Panc1 (cell line): ENCODE data around the gene SEPTIN11. TPM values are rescaled to one million over a fixed set of nuclear protein-coding genes. Genes with fewer than 3 reads are reported as not detected.

Experiments used
- ATAC-seq: fragments of 200-7000 bp; cut with Tn5 transposase; 2 replicates; pipeline ENCODE4 v1.9.1; 2020; ENCODE audit warnings: mild to moderate bottlenecking, moderate library complexity
- BruUV-seq: library from RNA; stranded (reverse); fragments of 400-500 nt; replicated peaks from 2 replicates; lab custom pipeline; 2021; lab: Mats Ljungman, UMichigan
- CTCF ChIA-PET: fragments of 300-600 bp; sonication (Branson Sonifier 250); formaldehyde crosslinking; loops from one replicate; lab custom pipeline; 2022; ENCODE audit warnings: antibody characterized with exemption; lab: Charles Lee
- POLR2A ChIA-PET: fragments of 300-600 bp; sonication (Branson Sonifier 250); formaldehyde crosslinking; loops from one replicate; lab custom pipeline; 2022; ENCODE audit warnings: antibody characterized with exemption; lab: Charles Lee
- DNase-seq: peaks from one replicate; pipeline ENCODE4 v3.0.0-alpha.2; 2010; ENCODE audit warnings: low read depth, low spot score
- H3K27ac ChIP-seq: 2 replicates; pipeline ENCODE4 v1.5.1; 2011; ENCODE audit warnings: mild to moderate bottlenecking, low read length, inconsistent platforms
- H3K27me3 ChIP-seq: fragments of 200-500 bp; sonication (Bioruptor generic); 2 replicates; pipeline ENCODE4 v1.6.0; 2014; ENCODE audit warnings: low read length, inconsistent platforms; ENCODE audit not compliant: control insufficient read depth, insufficient read depth
- H3K36me3 ChIP-seq: fragments of 200-500 bp; sonication (Bioruptor generic); 2 replicates; pipeline ENCODE4 v1.5.1; 2014; ENCODE audit warnings: inconsistent platforms, mild to moderate bottlenecking, low read length, moderate library complexity; ENCODE audit not compliant: control insufficient read depth, insufficient read depth
- H3K4me1 ChIP-seq: 2 replicates; pipeline ENCODE4 v1.5.1; 2011; ENCODE audit warnings: inconsistent platforms, mild to moderate bottlenecking, low read length, moderate library complexity; ENCODE audit not compliant: control insufficient read depth, insufficient read depth
- H3K4me3 ChIP-seq, 2 experiments: 2 replicates each; pipeline ENCODE4 v1.5.1; 2011 to 2012; ENCODE audit warnings: low read depth in 2 of 2, low read length in 2 of 2, mild to moderate bottlenecking in 2 of 2, inconsistent platforms in 1 of 2, moderate library complexity in 1 of 2
- H3K9me3 ChIP-seq: fragments of 200-500 bp; sonication (Bioruptor generic); 2 replicates; pipeline ENCODE4 v1.5.1; 2014; ENCODE audit warnings: low read depth, mild to moderate bottlenecking, inconsistent platforms, low read length, moderate library complexity; ENCODE audit not compliant: control insufficient read depth, insufficient read depth
- POLR2AphosphoS5 ChIP-seq: IDR thresholded peaks from 2 replicates; pipeline ENCODE4 v1.6.1; 2012; ENCODE audit warnings: mild to moderate bottlenecking, low read depth, low read length, moderate library complexity
- SIN3A ChIP-seq: IDR thresholded peaks from 2 replicates; pipeline ENCODE4 v1.6.1; 2012; ENCODE audit warnings: low read depth, mild to moderate bottlenecking, low read length, moderate library complexity, borderline replicate concordance; ENCODE audit not compliant: insufficient read depth
- TCF7L2 ChIP-seq: IDR thresholded peaks from 2 replicates; pipeline ENCODE4 v1.6.1; 2011; ENCODE audit warnings: mild to moderate bottlenecking, low read depth, low read length, inconsistent platforms
- in situ Hi-C: cut with HindIII; loops from 2 replicates; pipeline ENCODE4 v1.10.0; 2016; ENCODE audit warnings: low sequenced_read_pairs, low pct_unique_long_range_greater_than_20kb
- intact Hi-C: fragments of 100-400 bp; cut with micrococcal nuclease; formaldehyde crosslinking; loops from one replicate; pipeline ENCODE4 v1.10.0; 2022; ENCODE audit not compliant: unreplicated experiment
- total RNA-seq: library from RNA; stranded (reverse); gene quantifications from one replicate; pipeline ENCODE4 v1.2.1, GENCODE V29; 2021; ENCODE audit not compliant: unreplicated experiment
- TF ChIP-seq, protein P1 (sequence below), 2 experiments: IDR thresholded peaks; 2 replicates each; pipeline ENCODE4 v1.6.1; 2011 to 2012; ENCODE audit warnings: low read depth in 2 of 2, control low read depth in 1 of 2, low read length in 1 of 2, mild to moderate bottlenecking in 1 of 2, moderate library complexity in 1 of 2; ENCODE audit not compliant: insufficient read depth in 1 of 2
- TF ChIP-seq, protein P2 (sequence below): fragments of 450-650 bp; IDR thresholded peaks from 2 replicates; pipeline ENCODE4 v1.5.1; 2017; ENCODE audit warnings: mild to moderate bottlenecking

SEPTIN11 gene
- total RNA-seq, 1 experiment from 2014 or later = 103 TPM

DNA sequence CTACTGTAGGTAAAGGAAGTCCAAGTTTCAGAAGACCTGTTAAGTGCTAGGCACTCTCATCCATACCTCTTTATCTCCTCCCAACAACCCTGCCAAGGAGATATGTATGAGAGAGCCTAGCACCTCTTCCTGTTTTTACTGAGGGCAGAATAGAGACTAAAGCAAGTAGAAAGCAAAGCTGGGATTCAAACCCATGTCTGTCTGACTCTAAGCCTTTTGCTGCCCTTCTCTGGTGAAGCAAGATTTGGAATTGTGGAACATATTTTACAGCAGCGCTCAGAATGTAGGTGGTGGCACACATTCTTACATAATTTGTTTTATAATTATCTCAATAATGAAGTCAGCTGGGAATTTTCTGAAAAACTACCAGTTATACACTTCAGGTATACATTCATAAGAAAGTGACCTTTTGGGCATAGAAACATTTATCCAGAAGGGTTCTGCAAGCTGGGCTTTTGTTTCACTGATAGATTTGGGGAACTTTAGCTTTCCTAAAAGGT is 41.7 kb downstream of the SEPTIN11 start:
- ChIA-PET POLR2A (no interaction called here), CTCF (no interaction called here)
- Histone ChIP-seq H3K9me3 (no peaks in the 10 kb centered on the region), H3K4me1 (no peaks in the 10 kb centered on the region), H3K27me3 (no peaks in the 10 kb centered on the region), H3K27ac (no peak overlapping the region), H3K36me3 (no peaks in the 10 kb centered on the region), H3K4me3 (no peak overlapping the region)
- no TSS peak for BruUV-seq
- no peak for TF ChIP-seq POLR2AphosphoS5
- TF ChIP-seq, protein P1, sequence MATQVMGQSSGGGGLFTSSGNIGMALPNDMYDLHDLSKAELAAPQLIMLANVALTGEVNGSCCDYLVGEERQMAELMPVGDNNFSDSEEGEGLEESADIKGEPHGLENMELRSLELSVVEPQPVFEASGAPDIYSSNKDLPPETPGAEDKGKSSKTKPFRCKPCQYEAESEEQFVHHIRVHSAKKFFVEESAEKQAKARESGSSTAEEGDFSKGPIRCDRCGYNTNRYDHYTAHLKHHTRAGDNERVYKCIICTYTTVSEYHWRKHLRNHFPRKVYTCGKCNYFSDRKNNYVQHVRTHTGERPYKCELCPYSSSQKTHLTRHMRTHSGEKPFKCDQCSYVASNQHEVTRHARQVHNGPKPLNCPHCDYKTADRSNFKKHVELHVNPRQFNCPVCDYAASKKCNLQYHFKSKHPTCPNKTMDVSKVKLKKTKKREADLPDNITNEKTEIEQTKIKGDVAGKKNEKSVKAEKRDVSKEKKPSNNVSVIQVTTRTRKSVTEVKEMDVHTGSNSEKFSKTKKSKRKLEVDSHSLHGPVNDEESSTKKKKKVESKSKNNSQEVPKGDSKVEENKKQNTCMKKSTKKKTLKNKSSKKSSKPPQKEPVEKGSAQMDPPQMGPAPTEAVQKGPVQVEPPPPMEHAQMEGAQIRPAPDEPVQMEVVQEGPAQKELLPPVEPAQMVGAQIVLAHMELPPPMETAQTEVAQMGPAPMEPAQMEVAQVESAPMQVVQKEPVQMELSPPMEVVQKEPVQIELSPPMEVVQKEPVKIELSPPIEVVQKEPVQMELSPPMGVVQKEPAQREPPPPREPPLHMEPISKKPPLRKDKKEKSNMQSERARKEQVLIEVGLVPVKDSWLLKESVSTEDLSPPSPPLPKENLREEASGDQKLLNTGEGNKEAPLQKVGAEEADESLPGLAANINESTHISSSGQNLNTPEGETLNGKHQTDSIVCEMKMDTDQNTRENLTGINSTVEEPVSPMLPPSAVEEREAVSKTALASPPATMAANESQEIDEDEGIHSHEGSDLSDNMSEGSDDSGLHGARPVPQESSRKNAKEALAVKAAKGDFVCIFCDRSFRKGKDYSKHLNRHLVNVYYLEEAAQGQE (IDR thresholded peaks at IDR 0.05; ENCODE audit: insufficient read depth in 1 of 2, low read depth in 2 of 2, low read length in 1 of 2) = no peak
- TF ChIP-seq, protein P2, sequence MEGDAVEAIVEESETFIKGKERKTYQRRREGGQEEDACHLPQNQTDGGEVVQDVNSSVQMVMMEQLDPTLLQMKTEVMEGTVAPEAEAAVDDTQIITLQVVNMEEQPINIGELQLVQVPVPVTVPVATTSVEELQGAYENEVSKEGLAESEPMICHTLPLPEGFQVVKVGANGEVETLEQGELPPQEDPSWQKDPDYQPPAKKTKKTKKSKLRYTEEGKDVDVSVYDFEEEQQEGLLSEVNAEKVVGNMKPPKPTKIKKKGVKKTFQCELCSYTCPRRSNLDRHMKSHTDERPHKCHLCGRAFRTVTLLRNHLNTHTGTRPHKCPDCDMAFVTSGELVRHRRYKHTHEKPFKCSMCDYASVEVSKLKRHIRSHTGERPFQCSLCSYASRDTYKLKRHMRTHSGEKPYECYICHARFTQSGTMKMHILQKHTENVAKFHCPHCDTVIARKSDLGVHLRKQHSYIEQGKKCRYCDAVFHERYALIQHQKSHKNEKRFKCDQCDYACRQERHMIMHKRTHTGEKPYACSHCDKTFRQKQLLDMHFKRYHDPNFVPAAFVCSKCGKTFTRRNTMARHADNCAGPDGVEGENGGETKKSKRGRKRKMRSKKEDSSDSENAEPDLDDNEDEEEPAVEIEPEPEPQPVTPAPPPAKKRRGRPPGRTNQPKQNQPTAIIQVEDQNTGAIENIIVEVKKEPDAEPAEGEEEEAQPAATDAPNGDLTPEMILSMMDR = no peak
- no peak for TF ChIP-seq SIN3A
- no peak for TF ChIP-seq TCF7L2
- in situ Hi-C loops = no loop called here
- DNase-seq (no peak), ATAC-seq (no peak)
- intact Hi-C loops = no loop called here

- ChIA-PET CTCF (interaction anchor here (0.6 to 0.7 kb wide), 2 partner anchors 67 to 562 kb away, joined by 3 to 4 read pairs; no protein-coding TSS in a partner anchor), POLR2A (no interaction called here)
- intact Hi-C loops = no loop called here
- ATAC-seq (no peak), DNase-seq (no peak)
- Histone ChIP-seq H3K27ac (no peak overlapping the region), H3K4me3 (no peak overlapping the region), H3K27me3 (no peaks in the 10 kb centered on the region), H3K4me1 (no peaks in the 10 kb centered on the region), H3K36me3 (no peaks in the 10 kb centered on the region), H3K9me3 (no peaks in the 10 kb centered on the region)
- TF ChIP-seq, protein P1 (IDR thresholded peaks at IDR 0.05; ENCODE audit: insufficient read depth in 1 of 2, low read depth in 2 of 2, low read length in 1 of 2) = no peak
- TF ChIP-seq, protein P2 = no peak
- TF ChIP-seq SIN3A = no peak
- TF ChIP-seq POLR2AphosphoS5 = no peak
- TF ChIP-seq TCF7L2 = no peak
- in situ Hi-C loops = no loop called here
- BruUV-seq = no TSS peak
Measured at GRCh38 chr4:76993787-76994641, 44.5 kb downstream of the SEPTIN11 start.
